ENCODE measurements around the gene SHE. TPM values are rescaled to one million over a fixed set of nuclear protein-coding genes. Genes with fewer than 3 reads are reported as not detected.

The SHE gene
- total and polyA plus RNA-seq, 10 of the 15 experiments (the other 5 are each of a cell fraction or from before 2014, with no cell fraction given): under 0.01 to 0.05 (median 0.03) TPM; not detected in 3

DNA sequence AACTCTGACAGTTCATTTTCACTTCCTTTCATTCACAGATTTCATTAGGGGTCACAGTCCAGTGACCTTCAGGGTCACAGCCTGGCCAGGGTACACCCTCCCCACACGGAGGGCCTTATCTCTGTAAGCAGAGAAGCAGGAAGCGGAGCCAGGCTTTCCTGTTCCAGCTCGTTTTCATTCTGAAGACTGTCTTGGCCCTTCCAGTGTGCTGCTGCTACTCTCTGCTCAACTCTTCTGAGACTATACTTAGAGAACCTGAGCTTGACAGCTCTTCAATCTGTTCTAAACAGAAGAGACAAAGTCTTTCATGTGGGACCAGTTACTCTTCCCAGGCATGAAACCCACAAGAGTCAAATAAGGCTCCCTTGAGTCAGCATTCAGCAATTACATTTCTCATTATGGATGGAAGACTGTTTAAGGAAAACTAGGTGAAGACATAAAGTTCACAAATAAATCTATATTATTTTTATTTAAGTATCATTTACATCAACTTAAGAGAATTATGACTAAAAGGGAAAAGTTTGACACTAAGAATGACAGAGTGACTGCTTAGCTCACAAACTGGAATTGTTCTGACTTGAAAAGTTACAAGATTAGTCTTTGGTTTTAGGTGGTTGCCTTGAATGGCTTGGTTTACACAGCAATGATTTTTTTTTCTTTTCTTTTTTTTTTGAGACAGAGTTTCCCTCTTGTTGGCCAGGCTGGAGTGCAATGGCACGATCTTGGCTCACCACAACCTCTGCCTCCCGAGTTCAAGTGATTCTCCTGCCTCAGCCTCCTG, 5.0 kb downstream of the SHE start (continued):
- no peak for TF ChIP-seq NR2C1 (IDR thresholded peaks at IDR 0.05)
- no peak for TF ChIP-seq HDAC6 (IDR thresholded peaks at IDR 0.05; ENCODE audit: unreplicated experiment)
- TF ChIP-seq RAD51 (IDR thresholded peaks at IDR 0.05): no peak
- TF ChIP-seq, protein P1, sequence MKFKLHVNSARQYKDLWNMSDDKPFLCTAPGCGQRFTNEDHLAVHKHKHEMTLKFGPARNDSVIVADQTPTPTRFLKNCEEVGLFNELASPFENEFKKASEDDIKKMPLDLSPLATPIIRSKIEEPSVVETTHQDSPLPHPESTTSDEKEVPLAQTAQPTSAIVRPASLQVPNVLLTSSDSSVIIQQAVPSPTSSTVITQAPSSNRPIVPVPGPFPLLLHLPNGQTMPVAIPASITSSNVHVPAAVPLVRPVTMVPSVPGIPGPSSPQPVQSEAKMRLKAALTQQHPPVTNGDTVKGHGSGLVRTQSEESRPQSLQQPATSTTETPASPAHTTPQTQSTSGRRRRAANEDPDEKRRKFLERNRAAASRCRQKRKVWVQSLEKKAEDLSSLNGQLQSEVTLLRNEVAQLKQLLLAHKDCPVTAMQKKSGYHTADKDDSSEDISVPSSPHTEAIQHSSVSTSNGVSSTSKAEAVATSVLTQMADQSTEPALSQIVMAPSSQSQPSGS (IDR thresholded peaks at IDR 0.05; ENCODE audit: low read length): no peak
- TF ChIP-seq, protein P2, sequence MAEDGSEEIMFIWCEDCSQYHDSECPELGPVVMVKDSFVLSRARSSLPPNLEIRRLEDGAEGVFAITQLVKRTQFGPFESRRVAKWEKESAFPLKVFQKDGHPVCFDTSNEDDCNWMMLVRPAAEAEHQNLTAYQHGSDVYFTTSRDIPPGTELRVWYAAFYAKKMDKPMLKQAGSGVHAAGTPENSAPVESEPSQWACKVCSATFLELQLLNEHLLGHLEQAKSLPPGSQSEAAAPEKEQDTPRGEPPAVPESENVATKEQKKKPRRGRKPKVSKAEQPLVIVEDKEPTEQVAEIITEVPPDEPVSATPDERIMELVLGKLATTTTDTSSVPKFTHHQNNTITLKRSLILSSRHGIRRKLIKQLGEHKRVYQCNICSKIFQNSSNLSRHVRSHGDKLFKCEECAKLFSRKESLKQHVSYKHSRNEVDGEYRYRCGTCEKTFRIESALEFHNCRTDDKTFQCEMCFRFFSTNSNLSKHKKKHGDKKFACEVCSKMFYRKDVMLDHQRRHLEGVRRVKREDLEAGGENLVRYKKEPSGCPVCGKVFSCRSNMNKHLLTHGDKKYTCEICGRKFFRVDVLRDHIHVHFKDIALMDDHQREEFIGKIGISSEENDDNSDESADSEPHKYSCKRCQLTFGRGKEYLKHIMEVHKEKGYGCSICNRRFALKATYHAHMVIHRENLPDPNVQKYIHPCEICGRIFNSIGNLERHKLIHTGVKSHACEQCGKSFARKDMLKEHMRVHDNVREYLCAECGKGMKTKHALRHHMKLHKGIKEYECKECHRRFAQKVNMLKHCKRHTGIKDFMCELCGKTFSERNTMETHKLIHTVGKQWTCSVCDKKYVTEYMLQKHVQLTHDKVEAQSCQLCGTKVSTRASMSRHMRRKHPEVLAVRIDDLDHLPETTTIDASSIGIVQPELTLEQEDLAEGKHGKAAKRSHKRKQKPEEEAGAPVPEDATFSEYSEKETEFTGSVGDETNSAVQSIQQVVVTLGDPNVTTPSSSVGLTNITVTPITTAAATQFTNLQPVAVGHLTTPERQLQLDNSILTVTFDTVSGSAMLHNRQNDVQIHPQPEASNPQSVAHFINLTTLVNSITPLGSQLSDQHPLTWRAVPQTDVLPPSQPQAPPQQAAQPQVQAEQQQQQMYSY (CRISPR knock-in tag; IDR thresholded peaks at IDR 0.05): no peak
- TF ChIP-seq CBX5 (IDR thresholded peaks at IDR 0.05; ENCODE audit: low read depth): no peak
- TF ChIP-seq WRNIP1 (IDR thresholded peaks at IDR 0.05; ENCODE audit: borderline replicate concordance, low read depth, low read length): no peak
- TF ChIP-seq SUPT20H (IDR thresholded peaks at IDR 0.05; ENCODE audit: borderline replicate concordance, control insufficient read depth, low read depth, low read length): no peak
- TF ChIP-seq, protein P3, sequence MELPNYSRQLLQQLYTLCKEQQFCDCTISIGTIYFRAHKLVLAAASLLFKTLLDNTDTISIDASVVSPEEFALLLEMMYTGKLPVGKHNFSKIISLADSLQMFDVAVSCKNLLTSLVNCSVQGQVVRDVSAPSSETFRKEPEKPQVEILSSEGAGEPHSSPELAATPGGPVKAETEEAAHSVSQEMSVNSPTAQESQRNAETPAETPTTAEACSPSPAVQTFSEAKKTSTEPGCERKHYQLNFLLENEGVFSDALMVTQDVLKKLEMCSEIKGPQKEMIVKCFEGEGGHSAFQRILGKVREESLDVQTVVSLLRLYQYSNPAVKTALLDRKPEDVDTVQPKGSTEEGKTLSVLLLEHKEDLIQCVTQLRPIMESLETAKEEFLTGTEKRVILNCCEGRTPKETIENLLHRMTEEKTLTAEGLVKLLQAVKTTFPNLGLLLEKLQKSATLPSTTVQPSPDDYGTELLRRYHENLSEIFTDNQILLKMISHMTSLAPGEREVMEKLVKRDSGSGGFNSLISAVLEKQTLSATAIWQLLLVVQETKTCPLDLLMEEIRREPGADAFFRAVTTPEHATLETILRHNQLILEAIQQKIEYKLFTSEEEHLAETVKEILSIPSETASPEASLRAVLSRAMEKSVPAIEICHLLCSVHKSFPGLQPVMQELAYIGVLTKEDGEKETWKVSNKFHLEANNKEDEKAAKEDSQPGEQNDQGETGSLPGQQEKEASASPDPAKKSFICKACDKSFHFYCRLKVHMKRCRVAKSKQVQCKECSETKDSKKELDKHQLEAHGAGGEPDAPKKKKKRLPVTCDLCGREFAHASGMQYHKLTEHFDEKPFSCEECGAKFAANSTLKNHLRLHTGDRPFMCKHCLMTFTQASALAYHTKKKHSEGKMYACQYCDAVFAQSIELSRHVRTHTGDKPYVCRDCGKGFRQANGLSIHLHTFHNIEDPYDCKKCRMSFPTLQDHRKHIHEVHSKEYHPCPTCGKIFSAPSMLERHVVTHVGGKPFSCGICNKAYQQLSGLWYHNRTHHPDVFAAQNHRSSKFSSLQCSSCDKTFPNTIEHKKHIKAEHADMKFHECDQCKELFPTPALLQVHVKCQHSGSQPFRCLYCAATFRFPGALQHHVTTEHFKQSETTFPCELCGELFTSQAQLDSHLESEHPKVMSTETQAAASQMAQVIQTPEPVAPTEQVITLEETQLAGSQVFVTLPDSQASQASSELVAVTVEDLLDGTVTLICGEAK (IDR thresholded peaks at IDR 0.05; ENCODE audit: borderline replicate concordance): no peak
- no peak for TF ChIP-seq NRF1 (conservative IDR thresholded peaks at IDR 0.05; ENCODE audit: low read depth, low read length)
- TF ChIP-seq NR2C2 (IDR thresholded peaks at IDR 0.05; ENCODE audit: borderline replicate concordance, control insufficient read depth, insufficient read length, low read depth): no peak
- TF ChIP-seq CREM (IDR thresholded peaks at IDR 0.05; ENCODE audit: low read depth): 0 out of 2 replicates have a peak, but pooled peaks have one; percentile 5
- no peak for TF ChIP-seq ASH2L (IDR thresholded peaks at IDR 0.05; ENCODE audit: borderline replicate concordance, low read depth)
- no peak for TF ChIP-seq MYC (IDR thresholded peaks at IDR 0.05; ENCODE audit: insufficient read depth, insufficient read length, insufficient replicate concordance, low read length, severe bottlenecking)
- TF ChIP-seq CREB1 (IDR thresholded peaks at IDR 0.05; ENCODE audit: low read depth): peak; percentile 12; the same call in 1 of the 2 replicates
- TF ChIP-seq JUNB (IDR thresholded peaks at IDR 0.05): peak; percentile 73
- TF ChIP-seq MEF2A (IDR thresholded peaks at IDR 0.05; ENCODE audit: insufficient read depth, low read depth, low read length): no peak
- TF ChIP-seq, protein P4, sequence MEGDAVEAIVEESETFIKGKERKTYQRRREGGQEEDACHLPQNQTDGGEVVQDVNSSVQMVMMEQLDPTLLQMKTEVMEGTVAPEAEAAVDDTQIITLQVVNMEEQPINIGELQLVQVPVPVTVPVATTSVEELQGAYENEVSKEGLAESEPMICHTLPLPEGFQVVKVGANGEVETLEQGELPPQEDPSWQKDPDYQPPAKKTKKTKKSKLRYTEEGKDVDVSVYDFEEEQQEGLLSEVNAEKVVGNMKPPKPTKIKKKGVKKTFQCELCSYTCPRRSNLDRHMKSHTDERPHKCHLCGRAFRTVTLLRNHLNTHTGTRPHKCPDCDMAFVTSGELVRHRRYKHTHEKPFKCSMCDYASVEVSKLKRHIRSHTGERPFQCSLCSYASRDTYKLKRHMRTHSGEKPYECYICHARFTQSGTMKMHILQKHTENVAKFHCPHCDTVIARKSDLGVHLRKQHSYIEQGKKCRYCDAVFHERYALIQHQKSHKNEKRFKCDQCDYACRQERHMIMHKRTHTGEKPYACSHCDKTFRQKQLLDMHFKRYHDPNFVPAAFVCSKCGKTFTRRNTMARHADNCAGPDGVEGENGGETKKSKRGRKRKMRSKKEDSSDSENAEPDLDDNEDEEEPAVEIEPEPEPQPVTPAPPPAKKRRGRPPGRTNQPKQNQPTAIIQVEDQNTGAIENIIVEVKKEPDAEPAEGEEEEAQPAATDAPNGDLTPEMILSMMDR (IDR thresholded peaks at IDR 0.05 in 2 of 3, conservative IDR thresholded peaks at IDR 0.05 in 1 of 3; ENCODE audit: control insufficient read depth in 2 of 3, extremely low read depth in 1 of 3, insufficient read depth in 1 of 3, low read depth in 3 of 3, low read length in 3 of 3): no peak

Measured in GM12878 (cell line).